Stimulated activated CD4-positive, alpha-beta T cell treated with anti-CD3 and anti-CD28 coated beads, TNF-alpha, amount 100 ng/mL, for 4 hours (primary cell): ENCODE measurements around the gene NOXRED1.
A peak's percentile ranks its signal among the peaks of the same experiment; 100 is the strongest.
"Not testable (repeated sequence)": the region's sequence is repeated elsewhere in the genome, so short reads cannot be mapped to it uniquely, and the experiment has no call there.

ENCODE experiments used
- DNase-seq, 3 experiments: peaks; one replicate each; pipeline ENCODE4 v3.0.0-alpha.2; 2020; ENCODE audit warnings: low read depth in 3 of 3

The NOXRED1 gene

GRCh38 chr14:77423423-77423822 lies at the start of gene NOXRED1:
Gene NOXRED1 (minus strand): TSS chr14:77423523. CDS start chr14:77422889, 634 bp downstream.
- DNase-seq: no peak

GRCh38 chr14:77470224-77470870 lies 47.0 kb upstream of the NOXRED1 start:
- DNase-seq: no peak

- no peak for DNase-seq
Measured at GRCh38 chr14:77469539-77469938, 46.2 kb upstream of the NOXRED1 start.

- DNase-seq: no peak
Measured at GRCh38 chr14:77469067-77469505, 45.8 kb upstream of the NOXRED1 start.

GRCh38 chr14:77467801-77468200 lies 44.5 kb upstream of the NOXRED1 start:
- no peak for DNase-seq

- peak in 2 of 3 experiments; percentile 28 to 31 for DNase-seq
Measured at GRCh38 chr14:77459072-77459723, 35.9 kb upstream of the NOXRED1 start.

GRCh38 chr14:77458249-77458950 lies 35.1 kb upstream of the NOXRED1 start:
- DNase-seq: peak in 2 of 3 experiments; percentile 10 to 22

- peak; percentile 73 to 87 (median 86) for DNase-seq
Measured at GRCh38 chr14:77457522-77458248, 34.4 kb upstream of the NOXRED1 start, which contains the start of the genes AHSA1 and VIPAS39. Gene AHSA1 (plus strand): TSS chr14:77458093. CDS start chr14:77458190, 97 bp downstream. Gene VIPAS39 (minus strand): TSS chr14:77457601. CDS start chr14:77454102, 3,499 bp downstream.

- no peak for DNase-seq
Measured at GRCh38 chr14:77457115-77457521, 33.8 kb upstream of the NOXRED1 start.

- DNase-seq: no peak
Measured at GRCh38 chr14:77455966-77456640, 32.8 kb upstream of the NOXRED1 start.

GRCh38 chr14:77442196-77442595 lies 18.9 kb upstream of the NOXRED1 start:
- DNase-seq: no peak

- no peak for DNase-seq
Measured at GRCh38 chr14:77439861-77440260, 16.5 kb upstream of the NOXRED1 start.

- no peak for DNase-seq
Measured at GRCh38 chr14:77438596-77438995, 15.3 kb upstream of the NOXRED1 start.

- DNase-seq: no peak
Measured at GRCh38 chr14:77436042-77436441, 12.7 kb upstream of the NOXRED1 start.

GRCh38 chr14:77426396-77426795 lies 3.1 kb upstream of the NOXRED1 start:
- DNase-seq: no peak

- no peak for DNase-seq
Measured at GRCh38 chr14:77424862-77425261, 1.5 kb upstream of the NOXRED1 start.

GRCh38 chr14:77421201-77421600 lies 2.1 kb downstream of the NOXRED1 start:
- no peak for DNase-seq

GRCh38 chr14:77416836-77417235 lies 6.5 kb downstream of the NOXRED1 start:
- no peak for DNase-seq

GRCh38 chr14:77416098-77416497 lies 7.2 kb downstream of the NOXRED1 start:
- DNase-seq: not testable (repeated sequence)

- not testable (repeated sequence) for DNase-seq
Measured at GRCh38 chr14:77415403-77416030, 7.8 kb downstream of the NOXRED1 start.

- no peak for DNase-seq
Measured at GRCh38 chr14:77409131-77409533, 14.2 kb downstream of the NOXRED1 start.
